ENCODE data around the gene ATPAF1.

ATPAF1 gene

GRCh38 chr1:46605232-46605631, 62.9 kb downstream of the ATPAF1 start:
- H3K4me2 ChIP-seq (ENCODE audit: low read length), result no peak overlapping the region
- H3K9me3 ChIP-seq (ENCODE audit: control insufficient read depth, low read length), result no peaks in the 10 kb centered on the region
- no peak overlapping the region for H3K27ac ChIP-seq
- H2AFZ ChIP-seq, result no peak overlapping the region
- H3K79me2 ChIP-seq, result no peaks in the 10 kb centered on the region
- no peaks in the 10 kb centered on the region for H3K27me3 ChIP-seq (ENCODE audit: control insufficient read depth, insufficient read depth, low read length)
- H3K9ac ChIP-seq, result no peak overlapping the region
- H3K36me3 ChIP-seq (ENCODE audit: control insufficient read depth, insufficient read depth, low read length), result no peaks in the 10 kb centered on the region
- H3K4me3 ChIP-seq (ENCODE audit: low read depth, low read length), result no peak overlapping the region
- no peak for TF ChIP-seq CTCF (IDR thresholded peaks at IDR 0.05)
- H3K4me1 ChIP-seq, result peaks cover 6% of the 10 kb centered on the region

- Histone ChIP-seq H3K79me2 (no peaks in the 10 kb centered on the region), H3K4me2 (ENCODE audit: low read length) (peak within 1 kb of the TSS; percentile 77), H3K27me3 (ENCODE audit: control insufficient read depth, insufficient read depth, low read length) (no peaks in the 10 kb centered on the region), H3K9me3 (ENCODE audit: control insufficient read depth, low read length) (no peaks in the 10 kb centered on the region), H3K9ac (no peak within 1 kb of the TSS), H3K27ac (peak within 1 kb of the TSS; percentile 60), H2AFZ (peak within 1 kb of the TSS; percentile 86), H3K36me3 (ENCODE audit: control insufficient read depth, insufficient read depth, low read length) (no peaks in the 10 kb centered on the region), H3K4me1 (peaks cover 6% of the 10 kb centered on the region), H3K4me3 (ENCODE audit: low read depth, low read length) (peak within 1 kb of the TSS; percentile 83)
- TF ChIP-seq CTCF (IDR thresholded peaks at IDR 0.05), result no peak
Measured at GRCh38 chr1:46603858-46604549, 64.2 kb downstream of the ATPAF1 start, which contains the start of gene MKNK1. TSS of gene MKNK1 (minus strand) at chr1:46604268. CDS start at chr1:46583327, 20,941 bp downstream.

GRCh38 chr1:46603481-46603857, 64.7 kb downstream of the ATPAF1 start:
- Histone ChIP-seq H3K9ac (no peak overlapping the region), H2AFZ (peak overlapping the region; percentile 86), H3K79me2 (no peaks in the 10 kb centered on the region), H3K27me3 (ENCODE audit: control insufficient read depth, insufficient read depth, low read length) (no peaks in the 10 kb centered on the region), H3K4me2 (ENCODE audit: low read length) (peak overlapping the region; percentile 77), H3K36me3 (ENCODE audit: control insufficient read depth, insufficient read depth, low read length) (no peaks in the 10 kb centered on the region), H3K9me3 (ENCODE audit: control insufficient read depth, low read length) (no peaks in the 10 kb centered on the region), H3K4me1 (peaks cover 6% of the 10 kb centered on the region), H3K4me3 (ENCODE audit: low read depth, low read length) (peak overlapping the region; percentile 83), H3K27ac (peak overlapping the region; percentile 60)
- TF ChIP-seq CTCF (IDR thresholded peaks at IDR 0.05), result no peak

- H3K9me3 ChIP-seq (ENCODE audit: control insufficient read depth, low read length), result no peaks in the 10 kb centered on the region
- no peak for TF ChIP-seq CTCF (IDR thresholded peaks at IDR 0.05)
- H3K4me1 ChIP-seq, result peaks cover 6% of the 10 kb centered on the region
- H3K4me3 ChIP-seq (ENCODE audit: low read depth, low read length), result no peak overlapping the region
- no peak overlapping the region for H3K9ac ChIP-seq
- H3K4me2 ChIP-seq (ENCODE audit: low read length), result no peak overlapping the region
- H2AFZ ChIP-seq, result no peak overlapping the region
- H3K27ac ChIP-seq, result no peak overlapping the region
- no peaks in the 10 kb centered on the region for H3K36me3 ChIP-seq (ENCODE audit: control insufficient read depth, insufficient read depth, low read length)
- H3K79me2 ChIP-seq, result no peaks in the 10 kb centered on the region
- H3K27me3 ChIP-seq (ENCODE audit: control insufficient read depth, insufficient read depth, low read length), result no peaks in the 10 kb centered on the region
Measured at GRCh38 chr1:46601257-46602007, 66.7 kb downstream of the ATPAF1 start.

Measured in parathyroid adenoma (tissue), 2 donors.